ENCODE results near the gene DTD2.
"Not testable (repeated sequence)": the region's sequence is repeated elsewhere in the genome, so short reads cannot be mapped to it uniquely, and the experiment has no call there.

DTD2 gene

DNA sequence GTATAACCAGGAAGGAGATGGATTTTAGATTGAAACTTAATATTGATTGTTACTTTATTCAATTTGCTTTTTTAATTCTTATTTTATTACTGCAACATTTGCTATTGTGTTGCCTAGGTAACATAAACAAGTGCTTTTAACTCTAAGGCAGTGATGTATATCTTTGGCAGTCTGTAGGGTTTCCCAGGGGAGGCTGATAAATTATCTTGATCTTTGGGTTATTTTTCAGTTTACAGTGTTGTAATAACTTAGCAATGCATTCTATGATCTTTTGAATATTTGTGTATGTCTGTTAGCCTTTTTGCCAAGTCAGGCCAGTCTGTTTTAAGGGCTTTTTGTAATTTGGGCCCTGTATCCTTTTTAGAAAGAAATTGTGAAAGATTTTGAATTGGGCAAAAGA is 7.8 kb upstream of the DTD2 start:
- no peak for DNase-seq (ENCODE audit: low read depth)
- TF ChIP-seq CTCF (conservative IDR thresholded peaks at IDR 0.05; ENCODE audit: low read depth, low read length) = no peak
- no peak overlapping the region for H3K4me3 ChIP-seq (ENCODE audit: low read length)

DNA sequence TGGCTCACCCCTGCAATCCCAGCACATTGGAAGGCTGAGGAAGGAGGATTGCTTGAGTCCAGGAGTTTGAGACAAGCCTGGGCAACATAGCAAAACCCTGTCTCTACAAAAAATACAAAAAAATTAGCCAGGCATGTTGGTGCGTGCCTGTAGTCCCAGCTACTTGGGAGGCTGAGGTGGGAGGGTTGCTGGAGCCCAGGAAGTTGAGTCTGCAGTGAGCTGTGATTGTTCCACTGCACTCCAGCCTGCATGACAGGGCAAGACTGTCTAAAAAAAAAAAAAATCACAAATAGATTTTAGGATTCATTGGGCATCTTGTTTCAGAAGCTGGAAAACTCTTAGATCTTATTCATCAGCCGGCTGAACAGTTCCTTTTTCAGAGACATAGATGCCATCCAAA is 5.1 kb upstream of the DTD2 start:
- DNase-seq (ENCODE audit: low read depth); H3K4me3 ChIP-seq (ENCODE audit: low read length): not testable (repeated sequence)

DNA sequence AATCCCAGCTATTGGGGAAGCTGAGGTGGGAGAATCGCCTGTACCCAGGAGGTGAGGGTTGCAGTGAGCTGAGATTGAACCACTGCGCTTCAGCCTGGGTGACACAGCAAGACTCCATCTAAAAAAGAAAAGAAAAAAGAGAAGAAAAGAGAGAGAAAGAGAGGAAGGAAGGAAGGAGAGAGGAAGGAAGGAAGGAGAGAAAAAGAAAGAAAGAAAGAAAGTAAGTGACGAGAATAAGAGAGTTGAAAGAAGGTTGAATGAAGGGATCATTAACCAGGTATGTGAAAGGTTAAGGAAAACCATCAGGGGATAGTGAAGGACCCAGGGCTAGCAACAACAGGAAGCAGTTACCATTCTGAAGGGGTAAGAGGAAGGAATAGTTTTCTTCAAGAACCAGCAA is 4.2 kb upstream of the DTD2 start:
- no peak overlapping the region for H3K4me3 ChIP-seq (ENCODE audit: low read length)
- TF ChIP-seq CTCF (conservative IDR thresholded peaks at IDR 0.05; ENCODE audit: low read depth, low read length) = no peak
- DNase-seq (ENCODE audit: low read depth) = no peak

DNA sequence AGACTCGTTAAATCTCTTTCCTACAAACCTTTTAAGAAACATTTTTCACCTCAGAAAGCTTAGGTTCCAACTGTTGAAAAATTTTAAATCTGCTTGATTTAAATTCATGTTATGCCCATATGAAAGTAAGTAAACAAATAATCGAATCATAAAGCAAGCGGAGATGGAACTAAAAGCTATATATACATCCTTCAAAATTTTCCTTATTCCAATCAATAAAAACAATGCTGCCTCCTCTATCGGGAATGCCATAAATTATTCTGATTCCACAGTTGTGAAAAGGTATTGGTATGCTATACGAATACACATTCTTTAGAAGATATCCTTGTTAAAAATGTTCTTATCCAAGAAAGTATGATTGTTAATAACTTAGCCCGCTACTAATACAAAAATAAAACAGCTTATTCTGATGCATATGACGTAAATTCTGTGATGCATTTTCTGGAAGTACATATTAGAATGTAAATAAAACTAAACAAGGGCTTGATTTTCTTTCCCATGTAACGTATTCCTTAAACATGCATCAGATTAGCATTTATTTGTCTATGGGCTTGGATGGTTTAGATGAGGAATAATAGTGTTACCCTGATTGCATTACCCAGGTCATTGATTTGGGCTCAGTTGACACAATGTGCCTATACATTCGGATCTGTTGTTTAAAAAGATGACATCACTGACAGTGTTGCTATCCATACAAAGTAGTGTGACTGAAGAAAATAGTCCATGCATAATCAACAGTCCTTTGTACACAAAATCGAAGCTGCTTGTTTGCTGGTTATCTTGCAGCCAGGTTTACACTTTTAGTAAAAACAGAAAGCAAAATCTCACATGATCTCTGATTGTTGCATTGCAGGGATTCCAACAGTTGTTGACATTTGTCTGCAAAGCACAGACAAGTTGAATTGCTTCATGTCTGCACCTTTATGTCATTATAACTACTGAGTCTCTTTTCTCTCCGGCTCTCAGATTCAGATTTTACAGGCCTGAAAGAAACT is 656 bp upstream of the DTD2 start:
- peak overlapping the region; percentile 36 for H3K4me3 ChIP-seq (ENCODE audit: low read length)
- no peak for TF ChIP-seq CTCF (conservative IDR thresholded peaks at IDR 0.05; ENCODE audit: low read depth, low read length)
- DNase-seq (ENCODE audit: low read depth) = no peak

DNA sequence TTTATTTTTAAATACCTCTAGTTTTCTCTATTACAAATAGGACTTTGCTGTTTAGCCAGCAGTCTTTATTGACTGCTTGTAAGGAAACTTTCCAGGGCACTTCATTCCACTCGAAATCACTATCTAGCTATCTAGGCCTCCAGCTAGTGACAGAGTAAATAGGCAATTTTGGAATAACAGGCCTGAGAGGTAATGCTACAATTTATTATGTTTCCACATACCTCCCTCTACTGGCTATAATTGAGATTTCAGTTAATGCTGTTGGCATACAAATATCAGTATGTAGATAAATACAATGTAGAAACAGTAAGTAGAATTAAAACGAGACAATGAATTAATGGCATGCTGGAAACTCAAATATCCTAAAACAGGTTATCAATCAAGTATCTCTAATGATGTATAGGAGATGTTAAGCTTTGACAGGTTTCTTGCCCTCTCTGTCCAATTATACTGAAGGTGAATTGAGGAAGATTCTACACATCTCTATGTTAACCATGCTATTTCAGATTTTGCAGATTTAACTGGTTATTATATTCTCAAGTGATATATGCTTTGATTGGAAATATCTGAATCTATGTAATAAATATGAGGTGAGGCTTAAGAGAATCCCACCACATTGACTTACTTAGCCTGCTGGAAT is 7.2 kb downstream of the DTD2 start:
- TF ChIP-seq CTCF (conservative IDR thresholded peaks at IDR 0.05; ENCODE audit: low read depth, low read length) = peak; percentile 59
- H3K4me3 ChIP-seq (ENCODE audit: low read length) = no peak overlapping the region
- DNase-seq (ENCODE audit: low read depth) = no peak

GRCh38 chr14:31449136-31449535 is 8.2 kb downstream of the DTD2 start:
- no peak for TF ChIP-seq CTCF (conservative IDR thresholded peaks at IDR 0.05; ENCODE audit: low read depth, low read length)
- no peak overlapping the region for H3K4me3 ChIP-seq (ENCODE audit: low read length)
- no peak for DNase-seq (ENCODE audit: low read depth)

DNA sequence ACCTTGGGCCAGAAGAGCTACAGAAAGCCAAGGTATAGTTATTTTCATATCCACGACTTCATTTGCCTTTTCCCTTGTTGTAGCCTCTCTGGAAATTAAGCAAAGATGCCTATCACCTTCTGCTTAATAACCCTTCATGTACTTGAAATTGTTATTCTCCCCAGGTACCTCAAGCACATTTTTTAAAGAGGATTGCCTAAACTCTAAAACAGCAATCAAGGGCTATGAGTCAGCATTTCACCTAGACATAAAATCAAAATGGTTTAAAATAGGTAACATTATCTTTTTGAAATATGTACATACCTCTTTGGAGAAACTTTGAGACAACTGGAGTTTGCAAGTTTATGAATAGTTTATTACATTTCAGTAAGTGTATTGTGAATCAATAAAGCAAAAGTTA is 11.6 kb downstream of the DTD2 start:
- no peak for DNase-seq (ENCODE audit: low read depth)

More for the DNA sequence above, 11.6 kb downstream of the DTD2 start:
- no peak overlapping the region for H3K4me3 ChIP-seq (ENCODE audit: low read length)
- TF ChIP-seq CTCF (conservative IDR thresholded peaks at IDR 0.05; ENCODE audit: low read depth, low read length) = no peak
